Brain microvascular endothelial cell (primary cell): ENCODE measurements around the gene MRPS15.
"Not testable (repeated sequence)": the region's sequence is repeated elsewhere in the genome, so short reads cannot be mapped to it uniquely, and the experiment has no call there.

Experiments
- DNase-seq: peaks from one replicate; pipeline ENCODE4 v3.0.0-alpha.2; 2020
- H3K27ac ChIP-seq: fragments of 250-450 bp; sonication (Bioruptor Pico); 2 replicates; pipeline ENCODE4 v1.5.1; 2020; ENCODE audit warnings: mild to moderate bottlenecking, moderate library complexity
- H3K27me3 ChIP-seq: fragments of 250-450 bp; sonication (Bioruptor Pico); replicated peaks from 2 replicates; pipeline ENCODE4 v1.5.1; 2020; ENCODE audit warnings: mild to moderate bottlenecking
- H3K36me3 ChIP-seq: fragments of 250-450 bp; sonication (Bioruptor Pico); replicated peaks from 2 replicates; pipeline ENCODE4 v1.5.1; 2020; ENCODE audit warnings: mild to moderate bottlenecking
- H3K4me3 ChIP-seq: 2 replicates; pipeline ENCODE4 v1.5.1; 2011; ENCODE audit warnings: low read depth, mild to moderate bottlenecking, control low read depth, low read length, moderate library complexity
- CTCF ChIP-seq: IDR thresholded peaks from 2 replicates; pipeline ENCODE4 v1.5.1; 2011; ENCODE audit warnings: low read depth, mild to moderate bottlenecking, moderate library complexity, low read length, control low read depth, inconsistent platforms; ENCODE audit errors: missing control alignments
- in situ Hi-C: cut with HindIII; loops from 2 replicates; pipeline ENCODE4 v1.10.0; 2017; ENCODE audit warnings: low sequenced_read_pairs, low pct_ligation_motif_present

Gene MRPS15

GRCh38 chr1:36481091-36481490 lies 16.9 kb upstream of the MRPS15 start:
- Histone ChIP-seq H3K27ac (no peak overlapping the region), H3K36me3 (no peaks in the 10 kb centered on the region), H3K4me3 (no peak overlapping the region), H3K27me3 (no peaks in the 10 kb centered on the region)
- DNase-seq, result no peak
- TF ChIP-seq CTCF, result no peak
- in situ Hi-C loops, result no loop called here

GRCh38 chr1:36480161-36480560 lies 16.0 kb upstream of the MRPS15 start:
- DNase-seq, result no peak
- H3K36me3 ChIP-seq, result no peaks in the 10 kb centered on the region
- no peak overlapping the region for H3K4me3 ChIP-seq
- H3K27me3 ChIP-seq, result no peaks in the 10 kb centered on the region
- TF ChIP-seq CTCF, result no peak
- no peak overlapping the region for H3K27ac ChIP-seq
- in situ Hi-C loops, result no loop called here

GRCh38 chr1:36479505-36480051 lies 15.4 kb upstream of the MRPS15 start:
- no peaks in the 10 kb centered on the region for H3K36me3 ChIP-seq
- TF ChIP-seq CTCF, result no peak
- no peak for DNase-seq

GRCh38 chr1:36477615-36478014 lies 13.4 kb upstream of the MRPS15 start:
- H3K4me3 ChIP-seq, DNase-seq, in situ Hi-C loops, H3K27ac ChIP-seq, H3K36me3 ChIP-seq, H3K27me3 ChIP-seq: not testable (repeated sequence)

More at GRCh38 chr1:36479505-36480051, 15.4 kb upstream of the MRPS15 start:
- no peak overlapping the region for H3K27ac ChIP-seq
- no peaks in the 10 kb centered on the region for H3K27me3 ChIP-seq
- no peak overlapping the region for H3K4me3 ChIP-seq
- in situ Hi-C loops, result no loop called here

GRCh38 chr1:36476945-36477344 lies 12.8 kb upstream of the MRPS15 start:
- H3K4me3 ChIP-seq, result no peak overlapping the region
- no peak overlapping the region for H3K27ac ChIP-seq
- no peaks in the 10 kb centered on the region for H3K36me3 ChIP-seq
- no peak for DNase-seq
- TF ChIP-seq CTCF, result no peak
- in situ Hi-C loops, result no loop called here
- no peaks in the 10 kb centered on the region for H3K27me3 ChIP-seq

- no peak for DNase-seq
- no peak overlapping the region for H3K27ac ChIP-seq
- no peaks in the 10 kb centered on the region for H3K27me3 ChIP-seq
- in situ Hi-C loops, result no loop called here
- no peak overlapping the region for H3K4me3 ChIP-seq
- TF ChIP-seq CTCF, result no peak
- no peaks in the 10 kb centered on the region for H3K36me3 ChIP-seq
These were observed 11.9 kb upstream of the MRPS15 start for GRCh38 chr1:36475910-36476604.
